Activated CD4-positive, alpha-beta T cell treated with anti-CD3 and anti-CD28 coated beads, Interleukin-2, Interleukin-6, amounts not matched to agents 100 ng/mL and 50 ng/mL, durations not matched to agents 16 hours and 8 hours (primary cell): Measurements from ENCODE around the gene RAB7A.
"Not testable (repeated sequence)": the region's sequence is repeated elsewhere in the genome, so short reads cannot be mapped to it uniquely, and the experiment has no call there.

ENCODE experiments used
- DNase-seq: peaks from one replicate; pipeline ENCODE4 v3.0.0-alpha.2; 2020

RAB7A gene

DNA sequence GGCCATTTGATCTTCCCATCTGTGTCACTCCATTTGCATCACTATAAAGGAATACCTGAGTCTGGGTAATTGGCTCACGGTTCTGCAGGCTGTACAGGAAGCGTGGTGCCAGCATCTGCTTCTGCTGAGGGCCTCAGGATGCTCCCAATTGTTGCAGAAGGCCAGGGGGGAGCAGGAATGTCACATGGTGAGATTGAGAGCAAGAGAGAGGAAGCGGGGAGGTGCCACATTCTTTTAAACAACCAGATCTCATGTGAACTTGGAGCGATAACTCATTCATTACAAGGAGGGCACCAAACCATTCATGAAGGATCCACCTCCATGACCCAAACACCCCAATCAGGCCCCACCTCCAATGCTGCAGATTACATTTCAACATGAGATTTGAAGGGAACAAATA, 13.1 kb upstream of the RAB7A start:
- no peak for DNase-seq

DNA sequence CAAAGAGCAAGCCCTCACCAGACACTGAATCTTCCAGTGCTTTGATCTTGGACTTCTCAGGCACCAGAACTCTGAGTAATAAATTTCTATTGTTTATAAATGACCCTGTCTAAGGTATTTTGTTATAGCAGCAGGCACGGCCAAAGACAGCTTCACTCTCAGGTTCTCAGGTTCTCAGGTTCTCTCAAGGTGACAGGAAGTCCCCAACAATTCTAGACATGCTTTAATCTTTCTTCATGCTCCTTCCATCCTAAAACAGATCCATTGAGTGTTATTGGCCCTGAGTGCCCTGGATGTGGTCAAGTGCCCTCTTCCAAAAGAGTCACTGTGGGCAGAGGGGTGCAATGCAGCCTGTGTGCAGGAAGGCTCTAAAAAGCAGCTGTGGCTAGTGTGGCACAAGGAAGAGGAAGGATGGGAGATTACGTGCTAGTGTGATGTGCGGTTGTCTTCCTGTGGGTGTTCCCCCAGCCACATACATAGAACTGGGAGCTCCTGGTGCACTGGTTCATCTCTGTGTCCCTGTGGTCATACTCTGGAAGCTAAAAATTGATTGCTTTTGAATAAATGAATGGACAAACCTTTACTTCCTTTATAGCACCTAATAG, 11.0 kb upstream of the RAB7A start:
- peak; percentile 49 for DNase-seq

DNA sequence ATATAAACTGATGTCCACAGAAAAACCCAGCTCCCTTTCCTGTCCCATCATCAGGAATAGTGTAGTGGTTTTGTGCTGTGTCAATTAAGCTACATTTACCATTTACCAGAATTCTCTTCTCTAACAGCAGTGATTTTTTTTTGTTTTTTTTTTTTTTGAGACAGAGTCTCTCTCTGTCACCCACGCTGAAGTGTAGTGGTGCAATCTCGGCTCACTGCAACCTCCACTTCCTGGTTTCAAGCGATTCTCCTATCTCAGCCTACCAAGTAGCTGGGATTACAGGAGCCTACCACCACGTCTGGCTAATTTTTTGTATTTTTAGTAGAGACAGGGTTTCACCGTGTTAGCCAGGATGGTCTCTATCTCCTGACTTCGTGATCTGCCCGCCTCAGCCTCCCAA, 7.1 kb upstream of the RAB7A start:
- DNase-seq: not testable (repeated sequence)

DNA sequence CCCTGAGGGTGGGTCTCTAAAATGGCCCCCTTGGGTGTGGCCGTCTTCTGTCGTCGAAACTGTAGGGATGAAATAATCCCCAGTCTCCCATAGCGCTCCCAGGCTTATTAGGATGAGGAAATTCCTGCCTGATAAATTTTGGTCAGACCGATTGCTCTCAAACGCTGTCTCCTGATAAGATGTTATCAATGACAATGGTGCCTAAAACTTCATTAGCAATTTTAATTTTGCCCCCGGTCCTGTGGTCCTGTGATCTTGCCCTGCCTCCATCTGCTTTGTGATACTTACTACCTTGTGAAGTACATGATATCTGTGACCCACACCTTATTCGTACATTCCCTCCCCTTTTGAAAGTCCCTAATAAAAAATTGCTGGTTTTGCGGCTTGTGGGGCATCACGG, 5.1 kb upstream of the RAB7A start:
- DNase-seq: no peak

DNA sequence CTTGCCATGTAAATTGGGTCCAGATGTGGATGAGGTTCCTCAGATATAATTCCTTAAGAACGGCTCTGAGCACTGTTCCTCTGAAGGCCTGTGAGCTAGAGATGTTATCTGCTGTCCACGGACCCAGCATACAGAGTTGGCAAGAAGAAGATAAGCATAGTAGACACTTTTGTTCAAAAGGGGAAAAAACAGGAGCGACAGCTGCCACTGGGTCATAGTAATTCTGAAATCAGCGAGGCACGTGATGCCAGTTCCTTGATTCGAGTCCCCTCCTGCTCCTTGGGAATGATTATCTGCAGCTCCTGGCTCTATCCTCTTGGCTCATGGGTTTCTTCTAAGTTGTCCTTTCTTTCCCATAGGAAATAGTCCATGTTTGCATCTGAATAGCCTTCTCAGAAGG, 2.5 kb upstream of the RAB7A start:
- DNase-seq: no peak

DNA sequence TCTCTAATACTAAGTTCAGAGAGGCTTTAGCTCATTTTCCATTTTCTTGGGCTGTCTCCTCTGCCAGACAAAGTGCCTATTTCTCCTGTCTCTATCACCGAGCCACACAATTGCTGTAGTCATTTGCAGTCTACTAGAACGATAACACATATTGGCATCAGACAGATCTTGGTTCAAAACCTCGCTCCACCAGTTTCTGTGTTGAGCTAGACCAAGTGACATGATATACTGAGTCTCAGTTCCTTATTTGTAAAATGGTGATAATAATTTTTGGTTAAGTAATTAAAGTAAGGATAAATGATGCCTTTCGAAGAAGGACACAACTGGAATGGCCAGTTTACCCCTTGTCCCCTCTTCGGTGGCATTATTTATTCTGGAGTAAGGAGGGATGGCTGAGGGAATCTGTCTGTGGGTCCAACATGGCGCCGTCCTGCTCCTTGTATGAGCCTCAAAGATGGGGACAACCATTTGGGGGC, 398 bp upstream of the RAB7A start:
- no peak for DNase-seq

DNA sequence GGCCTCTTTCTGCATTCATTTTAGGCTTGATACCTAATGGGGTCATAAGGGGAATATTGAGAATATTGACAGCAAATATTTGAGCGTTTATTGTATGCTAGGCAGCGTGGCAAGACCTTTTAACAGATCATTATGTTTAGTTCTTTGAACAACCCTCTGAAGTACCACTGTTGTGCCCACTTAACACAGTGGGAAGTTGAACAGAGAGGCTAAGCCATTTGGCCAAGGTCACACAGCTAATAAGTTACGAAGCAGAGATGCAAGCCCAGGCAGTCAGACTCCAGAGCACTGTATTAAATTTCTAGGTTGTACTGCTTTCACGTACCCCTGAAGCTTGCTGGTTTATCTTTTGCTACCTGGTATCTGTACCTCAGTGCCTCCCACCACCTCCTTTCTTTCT, 1.1 kb downstream of the RAB7A start:
- no peak for DNase-seq

DNA sequence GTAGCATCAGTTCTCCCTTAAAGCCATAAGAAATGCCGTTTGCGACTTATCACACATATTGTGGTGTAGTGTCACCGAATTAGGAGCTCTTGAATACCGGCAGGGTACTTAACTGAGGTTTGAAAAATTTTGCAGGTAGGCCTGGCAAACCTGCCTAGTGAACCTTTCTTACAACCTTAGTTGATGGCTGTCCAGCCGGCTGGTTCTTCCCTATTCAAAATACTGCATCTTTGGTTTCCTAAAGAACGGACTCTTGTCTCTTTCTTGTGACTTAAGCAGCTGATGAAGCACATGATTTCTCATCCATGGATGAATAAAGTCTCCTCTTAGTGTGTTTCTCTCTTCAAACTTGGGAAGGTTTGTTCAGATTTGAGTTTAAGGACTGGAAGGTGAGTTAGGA, 1.5 kb downstream of the RAB7A start:
- DNase-seq: no peak

DNA sequence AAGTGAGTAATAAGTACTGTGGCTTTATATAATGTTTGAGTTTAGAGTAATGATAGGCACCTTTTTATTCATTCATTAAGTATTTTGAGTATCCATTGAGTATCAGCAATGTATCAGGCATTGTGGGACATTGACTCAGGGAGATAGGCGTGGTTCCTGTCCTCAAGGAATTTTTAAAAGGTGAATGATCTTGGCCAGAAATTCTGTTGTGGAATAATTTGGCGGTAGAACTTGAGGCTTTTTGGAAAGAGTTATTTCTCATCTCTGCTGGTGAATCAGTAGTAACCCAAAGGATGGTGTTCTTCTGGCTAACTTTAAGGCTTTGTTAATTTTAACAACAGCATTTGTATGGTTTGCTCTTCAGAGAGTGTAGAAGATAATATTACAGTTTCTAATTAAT, 2.0 kb downstream of the RAB7A start:
- DNase-seq: no peak

DNA sequence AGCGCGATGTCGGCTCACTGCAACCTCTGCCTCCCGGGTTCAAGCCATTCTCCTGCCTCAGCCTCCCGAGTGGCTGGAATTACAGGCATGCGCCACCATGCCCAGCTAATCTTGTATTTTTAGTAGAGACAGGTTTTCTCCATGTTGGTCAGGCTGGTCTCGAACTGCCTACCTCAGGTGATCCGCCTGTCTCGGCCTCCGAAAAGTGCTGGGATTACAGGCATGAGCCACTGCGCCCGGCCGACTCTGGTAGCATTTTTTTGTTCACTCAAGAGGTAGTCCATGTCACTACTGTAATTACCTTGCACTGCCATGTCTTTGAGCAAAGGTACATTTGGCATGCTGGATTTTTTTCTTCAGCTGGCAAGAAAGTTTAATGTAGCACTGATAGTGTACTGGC, 2.5 kb downstream of the RAB7A start:
- DNase-seq: not testable (repeated sequence)

DNA sequence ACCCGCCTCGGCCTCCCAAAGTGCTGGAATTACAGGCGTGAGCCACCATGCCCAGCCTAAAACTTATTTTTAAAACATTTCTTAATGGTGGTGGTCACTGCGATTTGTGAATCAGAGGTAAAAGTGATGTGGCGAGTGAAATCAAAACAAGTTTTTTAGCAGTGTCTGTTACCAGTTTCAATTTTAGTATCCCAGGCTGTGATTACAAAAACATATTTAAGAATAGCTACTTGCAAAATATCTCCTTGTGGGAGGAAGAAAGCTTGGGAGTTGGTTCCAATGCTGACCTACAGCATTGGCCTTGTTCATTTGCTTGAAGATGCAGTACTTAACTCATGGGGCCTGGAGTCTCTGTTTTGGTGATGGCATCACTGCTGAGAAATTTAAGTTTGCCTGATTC, 4.5 kb downstream of the RAB7A start:
- peak; percentile 50 for DNase-seq

DNA sequence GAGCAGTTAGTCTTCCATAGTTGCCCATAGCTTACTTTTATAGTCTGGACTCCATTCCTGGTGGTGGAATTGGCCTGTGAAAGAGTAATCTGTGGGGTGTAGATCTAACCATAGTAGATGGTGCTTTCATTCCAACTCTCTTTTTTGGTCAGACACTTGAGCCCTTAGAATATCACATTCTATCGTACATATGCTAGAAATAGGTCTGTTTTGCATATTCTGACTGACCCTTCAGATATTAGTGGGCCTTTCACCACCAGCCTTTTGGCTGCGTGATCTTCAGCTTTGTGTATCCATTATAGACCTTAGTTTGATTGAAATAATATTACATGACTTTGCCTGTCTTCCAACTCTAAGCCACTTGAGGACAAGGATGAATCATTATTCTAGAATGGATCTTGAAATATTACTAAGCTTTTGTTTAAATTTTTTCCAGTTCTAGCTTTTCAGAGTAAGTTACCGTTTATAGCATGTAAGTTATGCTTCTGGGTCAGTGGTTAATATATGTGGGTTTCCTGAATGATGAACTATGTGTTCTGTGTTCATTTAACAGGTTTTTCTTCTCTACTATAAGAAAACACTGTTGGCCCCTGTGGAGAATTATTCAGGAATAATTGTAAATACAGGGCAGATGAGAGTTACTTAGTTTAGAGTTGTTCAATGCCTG, 8.7 kb downstream of the RAB7A start:
- DNase-seq: no peak

DNA sequence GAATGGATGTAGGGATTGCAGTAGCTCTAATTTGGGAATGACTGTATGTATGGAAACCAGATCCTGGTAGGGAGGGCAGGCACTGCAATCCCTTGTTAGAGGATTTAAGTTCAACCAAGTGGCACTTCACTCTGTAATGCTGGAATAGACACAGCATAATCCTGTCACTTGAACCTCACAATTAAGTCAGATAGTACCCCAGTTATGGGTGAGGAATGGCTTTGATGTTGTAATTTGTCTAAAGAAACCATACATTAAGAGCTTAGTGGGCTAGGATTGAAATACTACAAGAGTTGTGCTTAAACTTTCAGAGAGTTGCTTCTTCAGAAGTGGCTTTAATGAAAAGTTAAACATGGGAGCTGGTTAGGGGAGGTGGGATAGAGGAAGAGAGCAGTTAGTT, 9.3 kb downstream of the RAB7A start:
- no peak for DNase-seq

DNA sequence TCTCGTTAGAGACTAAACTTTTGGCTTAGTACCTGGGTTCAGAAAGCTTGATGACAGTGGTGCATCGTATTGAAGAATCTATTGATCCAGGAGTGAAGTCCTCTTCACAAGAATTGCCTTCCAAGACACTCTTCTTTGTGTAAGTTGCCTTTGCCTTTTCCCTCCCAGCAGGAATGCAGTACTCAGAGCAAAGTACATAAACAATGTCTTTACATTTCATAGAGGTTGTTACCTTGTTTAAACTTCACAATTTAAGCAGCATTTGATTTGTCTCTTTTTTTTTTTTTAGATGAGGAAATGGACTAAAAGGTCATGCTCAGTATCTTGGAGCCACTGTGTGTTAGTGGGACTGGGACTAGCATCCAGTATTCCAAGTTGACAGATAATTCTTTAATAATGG, 9.9 kb downstream of the RAB7A start:
- no peak for DNase-seq

DNA sequence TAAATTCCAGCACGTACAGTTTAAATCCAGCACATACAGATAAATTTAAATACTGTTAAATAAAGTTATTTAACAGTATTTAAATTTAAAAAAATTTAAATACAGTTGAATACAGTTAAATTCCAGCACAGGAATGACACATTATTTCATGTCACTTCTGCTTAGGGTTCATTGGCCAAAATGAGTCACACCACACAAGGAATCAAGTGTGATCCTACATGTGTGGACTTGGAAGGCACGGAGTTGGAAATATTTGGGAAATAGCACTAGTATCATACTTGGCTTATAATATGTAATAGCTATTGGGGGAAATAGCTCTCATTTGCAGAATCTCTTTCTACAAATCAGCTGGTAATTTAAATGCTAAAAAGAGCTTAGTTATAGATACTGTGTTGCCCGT, 10.6 kb downstream of the RAB7A start:
- no peak for DNase-seq

DNA sequence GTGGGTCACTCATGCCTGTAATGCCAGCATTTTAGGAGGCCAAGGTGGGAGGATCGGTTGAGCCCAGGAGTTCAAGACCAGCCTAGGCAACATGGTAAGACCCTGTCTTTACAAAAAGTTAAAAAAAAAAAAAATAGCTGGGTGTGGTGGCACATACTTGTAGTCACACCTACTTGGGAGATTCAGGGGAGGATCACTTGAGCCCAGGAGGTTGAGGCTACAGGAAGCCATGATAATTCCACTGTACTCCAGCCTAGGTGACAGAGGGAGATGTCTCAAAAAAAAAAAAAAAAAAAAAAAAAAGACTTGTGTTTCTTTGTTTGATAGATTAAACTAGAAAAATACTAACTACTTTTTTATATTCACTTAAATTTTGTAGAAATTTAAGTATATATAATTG, 14.6 kb downstream of the RAB7A start:
- DNase-seq: no peak

DNA sequence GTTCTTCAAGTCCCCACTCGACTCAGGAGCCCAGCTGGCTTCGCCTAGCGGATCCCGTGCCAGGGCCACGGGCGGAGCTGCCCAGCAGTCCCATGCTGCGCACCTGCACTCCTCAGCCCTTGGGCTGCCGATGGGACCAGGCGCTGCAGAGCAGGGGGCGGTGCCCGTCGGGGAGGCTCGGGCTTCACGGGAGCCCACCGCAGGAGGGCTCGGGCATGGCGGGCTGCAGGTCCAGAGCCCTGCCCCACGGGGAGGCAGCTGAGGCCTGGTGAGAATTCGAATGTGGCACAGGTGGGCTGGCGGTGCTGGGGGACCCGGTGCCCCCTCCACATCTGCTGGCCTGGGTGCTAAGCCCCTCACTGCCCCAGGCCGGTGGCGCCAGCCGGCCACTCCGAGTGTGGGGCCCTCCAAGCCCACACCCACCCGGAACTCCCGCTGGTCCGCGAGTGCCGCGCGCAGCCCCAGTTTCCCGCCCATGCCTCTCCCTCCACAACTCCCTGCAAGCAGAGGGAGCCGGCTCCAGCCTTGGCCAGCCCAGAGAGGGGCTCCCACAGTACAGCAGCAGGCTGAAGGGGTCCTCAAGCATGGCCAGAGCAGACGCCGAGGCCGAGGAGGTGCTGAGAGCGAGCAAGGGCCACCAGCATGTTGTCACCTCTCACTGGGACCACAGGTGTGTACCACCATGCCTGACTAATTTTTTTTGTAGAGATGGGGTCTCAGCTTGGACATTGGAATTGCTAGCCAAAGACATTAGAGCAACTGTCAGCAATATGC, 17.0 kb downstream of the RAB7A start:
- no peak for DNase-seq

DNA sequence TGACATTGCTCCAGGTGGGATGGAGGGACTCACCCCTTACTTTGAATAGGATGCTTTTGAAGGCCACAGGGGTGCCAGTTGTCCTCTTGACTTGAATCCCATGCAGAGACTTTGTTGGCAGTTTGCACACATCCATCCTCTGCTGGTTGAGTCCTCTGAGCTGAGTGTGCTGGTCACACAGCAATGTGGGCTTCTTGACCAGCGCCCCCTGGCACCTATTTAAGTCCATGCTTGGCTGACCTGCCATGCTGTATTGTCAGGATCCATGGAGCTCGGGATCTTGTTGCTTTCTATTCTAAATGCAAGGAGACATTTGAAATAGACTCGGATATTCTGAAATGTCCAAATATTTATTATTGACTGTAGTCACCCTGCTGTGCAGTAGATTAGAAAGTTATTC, 19.8 kb downstream of the RAB7A start:
- no peak for DNase-seq

DNA sequence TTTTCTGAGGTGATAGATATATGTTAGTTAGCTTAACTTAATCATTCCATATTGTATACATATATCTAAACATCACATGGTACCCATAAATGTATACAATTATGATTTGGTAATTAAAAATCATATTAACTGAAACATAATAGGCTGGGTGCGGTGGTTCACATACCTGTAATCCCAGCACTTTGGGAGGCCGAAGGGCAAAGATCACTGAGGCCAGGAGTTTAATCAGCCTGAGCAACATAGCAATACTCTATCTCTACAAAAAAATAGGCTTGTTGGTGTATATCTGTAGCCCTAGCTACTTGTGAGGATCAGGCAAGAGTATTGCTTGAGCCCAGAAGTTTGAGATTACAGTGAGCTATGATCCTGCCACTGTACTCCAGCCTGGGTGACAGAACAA, 20.9 kb downstream of the RAB7A start:
- DNase-seq: no peak

DNA sequence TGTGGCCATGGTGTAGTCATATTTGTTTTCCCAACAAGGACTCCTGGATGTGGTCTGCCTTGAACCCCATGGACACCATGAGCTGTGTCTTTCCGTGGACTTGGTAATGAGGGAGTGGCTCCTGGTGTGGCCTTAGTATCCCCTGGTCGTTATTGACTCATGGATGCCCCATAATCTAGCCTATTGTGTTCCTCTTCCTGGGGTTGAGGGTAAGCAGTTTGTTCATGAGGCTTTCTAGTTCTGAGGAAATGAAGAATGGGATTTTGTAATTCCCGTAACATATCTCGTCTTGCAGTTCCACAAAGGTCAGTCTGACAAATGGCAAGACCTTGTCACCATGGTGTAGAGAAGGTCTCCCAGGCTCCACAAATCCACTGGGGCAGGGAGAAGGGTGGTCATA, 22.6 kb downstream of the RAB7A start:
- no peak for DNase-seq

DNA sequence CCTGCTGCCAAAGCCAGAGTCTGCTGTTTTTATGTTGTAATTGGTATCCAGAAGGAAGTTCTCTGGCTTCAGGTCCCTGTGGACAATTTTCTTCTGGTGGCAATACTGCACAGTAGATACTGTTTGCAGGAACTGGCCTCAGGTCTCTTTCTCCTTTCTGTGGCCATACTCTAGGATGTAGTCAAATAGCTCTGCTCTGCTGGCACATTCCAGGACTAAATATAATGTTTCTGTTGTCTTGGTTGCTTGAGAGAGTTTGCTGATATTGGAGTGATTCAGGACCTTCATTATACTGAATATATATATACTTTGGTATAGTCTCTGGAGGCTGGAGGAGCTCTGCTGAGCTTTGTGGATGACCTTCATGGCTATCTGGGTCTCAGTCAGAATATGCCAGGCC, 23.1 kb downstream of the RAB7A start:
- DNase-seq: no peak

DNA sequence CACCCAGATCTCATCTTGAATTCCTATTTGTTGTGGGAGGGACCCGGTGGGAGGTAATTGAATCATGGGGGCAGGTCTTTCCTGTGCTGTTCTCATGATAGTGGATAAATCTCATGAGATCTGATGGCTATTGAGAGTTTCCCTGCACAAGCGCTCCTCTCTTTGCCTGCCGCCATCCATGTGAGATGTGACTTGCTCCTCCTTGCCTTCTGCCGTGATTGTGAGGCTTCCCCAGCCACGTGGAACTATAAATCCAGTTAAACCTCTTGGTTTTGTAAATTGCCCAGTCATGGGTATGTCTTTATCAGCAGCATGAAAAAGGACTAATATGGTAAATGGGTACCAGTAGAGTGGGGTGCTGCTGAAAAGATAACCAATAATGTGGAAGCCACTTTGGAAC, 23.6 kb downstream of the RAB7A start:
- not testable (repeated sequence) for DNase-seq

DNA sequence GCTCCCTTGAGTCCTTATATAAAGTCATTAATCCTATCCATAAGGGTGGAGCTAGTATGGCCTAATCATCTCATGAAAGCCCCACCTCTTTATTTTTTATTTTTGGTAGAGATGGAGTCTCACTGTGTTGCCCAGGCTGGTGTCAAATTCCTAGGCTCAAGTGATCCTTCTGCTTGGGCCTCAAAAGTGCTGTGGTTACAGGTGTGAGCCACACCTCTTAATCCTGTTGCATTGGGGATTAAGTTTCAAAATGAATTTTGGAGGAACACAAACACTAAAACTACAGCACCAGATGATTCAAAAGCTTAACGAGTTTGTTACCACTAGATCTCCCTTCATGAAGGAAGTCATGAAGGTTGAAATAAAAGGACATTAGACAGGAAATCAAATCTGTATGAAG, 27.7 kb downstream of the RAB7A start:
- peak; percentile 54 for DNase-seq

DNA sequence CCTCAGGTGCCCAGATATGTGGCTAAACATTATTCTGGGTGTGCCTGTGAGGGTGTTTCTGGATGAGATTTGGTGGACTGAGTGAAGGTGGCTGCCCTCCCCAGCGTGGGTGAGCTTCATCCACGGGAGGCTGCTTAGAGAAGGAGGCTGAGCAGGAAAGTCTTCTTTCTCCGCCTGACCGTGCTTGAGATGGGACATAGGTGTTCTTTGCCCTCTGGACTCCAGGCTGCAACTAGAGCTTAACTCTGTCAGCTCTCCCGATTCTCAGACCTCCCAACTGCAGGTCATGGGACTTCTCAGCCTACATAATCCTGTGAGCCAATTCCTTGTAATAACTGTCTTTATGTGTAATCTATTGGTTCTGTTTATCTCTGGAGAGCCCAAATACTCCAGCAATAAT, 34.1 kb downstream of the RAB7A start:
- no peak for DNase-seq
